Natural killer cell (primary cell): ENCODE measurements around the gene CLIP2. TPM values are rescaled to one million over a fixed set of nuclear protein-coding genes. Genes with fewer than 3 reads are reported as not detected.

Source experiments
- ATAC-seq, 3 donors: fragments of 150-1000 bp in 2 of 3; fragments of 200-7000 bp in 1 of 3; cut with Tn5 transposase; 1 replicate in 1 of 3; 2 replicates in 2 of 3; pipeline ENCODE4 v1.10.0; 2021; ENCODE audit warnings: mild to moderate bottlenecking in 2 of 3, moderate library complexity in 2 of 3
- DNase-seq, 2 donors: peaks; one replicate each; pipeline versions ENCODE4 v3.0.0 to v3.0.0-alpha.2; 2013 to 2021; ENCODE audit warnings: mixed read lengths in 1 of 2
- H3K27ac ChIP-seq: one replicate; pipeline ENCODE4 v1.5.1; 2013; ENCODE audit warnings: mild to moderate bottlenecking, low read length
- H3K27me3 ChIP-seq: one replicate; pipeline ENCODE4 v1.6.1; 2013; ENCODE audit warnings: low read length; ENCODE audit not compliant: control insufficient read depth, insufficient read depth
- H3K36me3 ChIP-seq: one replicate; pipeline ENCODE4 v1.6.1; 2013; ENCODE audit warnings: low read length; ENCODE audit not compliant: control insufficient read depth, insufficient read depth
- H3K4me1 ChIP-seq: one replicate; pipeline ENCODE4 v1.6.1; 2013; ENCODE audit warnings: low read length; ENCODE audit not compliant: control insufficient read depth, insufficient read depth
- H3K4me3 ChIP-seq: one replicate; pipeline ENCODE4 v1.5.1; 2013; ENCODE audit warnings: low read length
- H3K9me3 ChIP-seq: one replicate; pipeline ENCODE4 v1.6.1; 2013; ENCODE audit warnings: low read length; ENCODE audit not compliant: control insufficient read depth, insufficient read depth
- H3K27ac Mint-ChIP-seq, 2 donors: one replicate each; pipeline ENCODE4 v1.8.0; 2022; ENCODE audit warnings: mild to moderate bottlenecking in 2 of 2, mixed read lengths in 2 of 2, moderate library complexity in 1 of 2
- H3K27me3 Mint-ChIP-seq, 2 donors: one replicate each; pipeline ENCODE4 v1.8.0; 2022; ENCODE audit warnings: low read depth in 2 of 2, mixed read lengths in 2 of 2
- H3K36me3 Mint-ChIP-seq: one replicate; pipeline ENCODE4 v1.8.0; 2022; ENCODE audit warnings: mixed read lengths
- H3K4me1 Mint-ChIP-seq, 2 donors: one replicate each; pipeline ENCODE4 v1.8.0; 2022; ENCODE audit warnings: mixed read lengths in 2 of 2
- H3K4me3 Mint-ChIP-seq: one replicate; pipeline ENCODE4 v1.8.0; 2022; ENCODE audit warnings: mild to moderate bottlenecking, moderate library complexity, mixed read lengths
- H3K9me3 Mint-ChIP-seq, 2 donors: one replicate each; pipeline ENCODE4 v1.8.0; 2022; ENCODE audit warnings: mixed read lengths in 2 of 2
- CTCF ChIP-seq: fragments of 200-600 bp; IDR thresholded peaks from one replicate; pipeline ENCODE4 v1.8.0; 2022; ENCODE audit warnings: antibody characterized with exemption
- WGBS: methylation state at CpG from one replicate; pipeline ENCODE4 v1.1.7; 2013; ENCODE audit warnings: missing lambda C conversion rate; ENCODE audit not compliant: insufficient coverage; 5-methylcytosine and 5-hydroxymethylcytosine counted together
- intact Hi-C: fragments of 100-400 bp; cut with micrococcal nuclease; formaldehyde crosslinking; loops from one replicate; pipeline ENCODE4 v1.14.2; 2022
- total RNA-seq, 4 donors: library from RNA; stranded (reverse); fragments of 120-200 nt in 1 of 4; gene quantifications; one replicate each; pipeline versions ENCODE4 v1.2.3 to v1.2.4, GENCODE V29; 2013 to 2022

The CLIP2 gene
- total RNA-seq, 3 donors from 2014 or later (not counting 1 experiment from before 2014, with no cell fraction given), result 8.5 to 14.7 (median 10.5) TPM

- H3K4me1 ChIP-seq, result no peaks in the 10 kb centered on the region
- no peaks in the 10 kb centered on the region for H3K27me3 ChIP-seq
- no peak for TF ChIP-seq CTCF
- Mint-ChIP-seq H3K36me3 (no peaks in the 10 kb centered on the region), H3K9me3 (no peaks in the 10 kb centered on the region), H3K4me1 (no peaks in the 10 kb centered on the region), H3K27me3 (no peaks in the 10 kb centered on the region), H3K4me3 (no peak overlapping the region), H3K27ac (no peak overlapping the region)
- WGBS, result 97% methylated on average over 10 of the region's 10 CpGs
- no peak for ATAC-seq
- no peak for DNase-seq
- no peak overlapping the region for H3K27ac ChIP-seq
- intact Hi-C loops, result no loop called here
- no peaks in the 10 kb centered on the region for H3K36me3 ChIP-seq
- no peaks in the 10 kb centered on the region for H3K9me3 ChIP-seq
- H3K4me3 ChIP-seq, result no peak overlapping the region
These were observed 67.5 kb downstream of the CLIP2 start for GRCh38 chr7:74356589-74357315.

GRCh38 chr7:74360008-74360407 is 70.8 kb downstream of the CLIP2 start:
- no peak for ATAC-seq
- DNase-seq, result no peak
- no peak overlapping the region for H3K27ac Mint-ChIP-seq
- H3K4me3 ChIP-seq, result no peak overlapping the region
- no peak overlapping the region for H3K27ac ChIP-seq
- intact Hi-C loops, result no loop called here
- no peaks in the 10 kb centered on the region for H3K4me1 Mint-ChIP-seq
- no peaks in the 10 kb centered on the region for H3K36me3 ChIP-seq
- 96% methylated on average over 11 of the region's 11 CpGs for WGBS
- H3K9me3 Mint-ChIP-seq, result no peaks in the 10 kb centered on the region
- no peaks in the 10 kb centered on the region for H3K9me3 ChIP-seq
- H3K4me1 ChIP-seq, result no peaks in the 10 kb centered on the region
- no peaks in the 10 kb centered on the region for H3K27me3 Mint-ChIP-seq
- no peak overlapping the region for H3K4me3 Mint-ChIP-seq
- no peaks in the 10 kb centered on the region for H3K36me3 Mint-ChIP-seq
- H3K27me3 ChIP-seq, result no peaks in the 10 kb centered on the region
- no peak for TF ChIP-seq CTCF

- H3K4me1 ChIP-seq, result no peaks in the 10 kb centered on the region
- no peaks in the 10 kb centered on the region for H3K27me3 Mint-ChIP-seq
- no peaks in the 10 kb centered on the region for H3K27me3 ChIP-seq
- no peak overlapping the region for H3K4me3 Mint-ChIP-seq
- no peaks in the 10 kb centered on the region for H3K9me3 Mint-ChIP-seq
- no peaks in the 10 kb centered on the region for H3K36me3 ChIP-seq
- no peak for DNase-seq
- no peaks in the 10 kb centered on the region for H3K9me3 ChIP-seq
- H3K4me1 Mint-ChIP-seq, result no peaks in the 10 kb centered on the region
- WGBS, result 93% methylated on average over 4 of the region's 6 CpGs
- H3K4me3 ChIP-seq, result no peak overlapping the region
- intact Hi-C loops, result no loop called here
- H3K27ac Mint-ChIP-seq, result no peak overlapping the region
- no peaks in the 10 kb centered on the region for H3K36me3 Mint-ChIP-seq
- no peak for ATAC-seq
- no peak overlapping the region for H3K27ac ChIP-seq
- TF ChIP-seq CTCF, result no peak
These were observed 73.1 kb downstream of the CLIP2 start for GRCh38 chr7:74362266-74362665.

GRCh38 chr7:74364061-74364460 is 74.9 kb downstream of the CLIP2 start:
- H3K4me1 ChIP-seq, result no peaks in the 10 kb centered on the region
- H3K27ac Mint-ChIP-seq, result no peak overlapping the region

More at GRCh38 chr7:74364061-74364460, 74.9 kb downstream of the CLIP2 start:
- no peak overlapping the region for H3K27ac ChIP-seq
- DNase-seq, result no peak
- no peak for ATAC-seq
- no peaks in the 10 kb centered on the region for H3K36me3 ChIP-seq
- intact Hi-C loops, result no loop called here
- no peaks in the 10 kb centered on the region for H3K36me3 Mint-ChIP-seq
- H3K9me3 Mint-ChIP-seq, result no peaks in the 10 kb centered on the region
- H3K27me3 ChIP-seq, result no peaks in the 10 kb centered on the region
- H3K4me3 Mint-ChIP-seq, result no peak overlapping the region
- H3K4me1 Mint-ChIP-seq, result no peaks in the 10 kb centered on the region
- no peak overlapping the region for H3K4me3 ChIP-seq
- no peak for TF ChIP-seq CTCF
- no peaks in the 10 kb centered on the region for H3K9me3 ChIP-seq
- WGBS, result 96% methylated on average over 7 of the region's 7 CpGs
- no peaks in the 10 kb centered on the region for H3K27me3 Mint-ChIP-seq
